OCI-LY3 (cell line): Measurements from ENCODE around the gene PTDSS2.

Experiments used
- EZH2phosphoT487 ChIP-seq: fragments of 200-600 bp; shearing (Covaris generic); IDR thresholded peaks from 2 replicates; pipeline ENCODE4 v1.6.1; 2018; ENCODE audit warnings: antibody characterized with exemption, mixed run types, low read depth
- TF ChIP-seq, protein P1 (sequence below): fragments of 200-600, 300-600 bp; sonication (generic); IDR thresholded peaks from 2 replicates; pipeline ENCODE4 v1.5.1; 2014; ENCODE audit warnings: antibody characterized with exemption, low read length, low read depth

DNA sequence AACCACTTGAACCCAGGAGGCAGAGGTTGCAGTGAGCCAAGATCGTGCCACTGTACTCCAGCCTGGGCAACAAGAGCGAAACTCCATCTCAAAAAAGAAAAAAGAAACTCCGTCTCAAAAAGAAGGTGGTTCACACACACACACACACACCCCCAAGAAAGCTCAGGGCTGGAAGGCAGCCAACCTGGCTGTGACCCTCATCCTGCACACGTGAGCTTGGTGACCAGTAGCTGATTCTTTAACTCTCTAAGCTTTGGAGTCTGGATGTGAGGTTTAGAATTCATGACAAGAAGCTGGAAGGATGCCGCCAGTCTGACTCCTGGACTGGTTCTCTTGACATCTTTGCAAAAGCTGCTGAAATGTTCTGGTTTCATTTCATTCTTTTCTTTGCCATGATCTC is 58.9 kb downstream of the PTDSS2 start:
- TF ChIP-seq, protein P1, sequence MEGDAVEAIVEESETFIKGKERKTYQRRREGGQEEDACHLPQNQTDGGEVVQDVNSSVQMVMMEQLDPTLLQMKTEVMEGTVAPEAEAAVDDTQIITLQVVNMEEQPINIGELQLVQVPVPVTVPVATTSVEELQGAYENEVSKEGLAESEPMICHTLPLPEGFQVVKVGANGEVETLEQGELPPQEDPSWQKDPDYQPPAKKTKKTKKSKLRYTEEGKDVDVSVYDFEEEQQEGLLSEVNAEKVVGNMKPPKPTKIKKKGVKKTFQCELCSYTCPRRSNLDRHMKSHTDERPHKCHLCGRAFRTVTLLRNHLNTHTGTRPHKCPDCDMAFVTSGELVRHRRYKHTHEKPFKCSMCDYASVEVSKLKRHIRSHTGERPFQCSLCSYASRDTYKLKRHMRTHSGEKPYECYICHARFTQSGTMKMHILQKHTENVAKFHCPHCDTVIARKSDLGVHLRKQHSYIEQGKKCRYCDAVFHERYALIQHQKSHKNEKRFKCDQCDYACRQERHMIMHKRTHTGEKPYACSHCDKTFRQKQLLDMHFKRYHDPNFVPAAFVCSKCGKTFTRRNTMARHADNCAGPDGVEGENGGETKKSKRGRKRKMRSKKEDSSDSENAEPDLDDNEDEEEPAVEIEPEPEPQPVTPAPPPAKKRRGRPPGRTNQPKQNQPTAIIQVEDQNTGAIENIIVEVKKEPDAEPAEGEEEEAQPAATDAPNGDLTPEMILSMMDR = no peak
- no peak for TF ChIP-seq EZH2phosphoT487
